H1 (cell line): ENCODE results near the gene ITPK1. TPM values are rescaled to one million over a fixed set of nuclear protein-coding genes. Genes with fewer than 3 reads are reported as not detected.

Source experiments
- CTCF ChIA-PET: fragments of 300-600 bp; sonication (Branson Sonifier 250); formaldehyde crosslinking; loops from one replicate; lab custom pipeline; 2021; ENCODE audit not compliant: partially characterized antibody; lab: Charles Lee
- POLR2A ChIA-PET: fragments of 300-600 bp; sonication (Branson Sonifier 250); formaldehyde crosslinking; loops from one replicate; lab custom pipeline; 2021; ENCODE audit warnings: inconsistent platforms; ENCODE audit not compliant: partially characterized antibody; lab: Charles Lee
- DNase-seq, 2 experiments: peaks; one replicate each; pipeline versions ENCODE4 v3.0.0 to v3.0.0-alpha.2; 2010 to 2022; ENCODE audit warnings: low spot score in 2 of 2, low read depth in 1 of 2, mixed read lengths in 1 of 2
- FAIRE-seq: peaks from 2 replicates; lab custom pipeline; 2011; peaks lifted over from hg19 to GRCh38; lab: Jason Lieb, UNC
- H2AFZ ChIP-seq: 2 replicates; pipeline ENCODE4 v1.8.1; 2012; ENCODE audit warnings: low read length, inconsistent platforms
- H2AK5ac ChIP-seq: 2 replicates; pipeline ENCODE4 v1.6.1; 2013; ENCODE audit warnings: low read depth, low read length
- H2BK120ac ChIP-seq: replicated peaks from 2 replicates; pipeline ENCODE3; 2013; ENCODE audit warnings: low read depth, low read length, inconsistent platforms
- H2BK12ac ChIP-seq: 2 replicates; pipeline ENCODE4 v1.6.1; 2013; ENCODE audit warnings: low read depth, low read length
- H2BK15ac ChIP-seq: 2 replicates; pipeline ENCODE4 v1.6.1; 2013; ENCODE audit warnings: low read length
- H2BK20ac ChIP-seq: 2 replicates; pipeline ENCODE4 v1.6.1; 2013; ENCODE audit warnings: low read length
- H2BK5ac ChIP-seq: 2 replicates; pipeline ENCODE4 v1.6.1; 2013; ENCODE audit warnings: low read depth, low read length
- H3K14ac ChIP-seq: 2 replicates; pipeline ENCODE4 v1.6.1; 2013; ENCODE audit warnings: inconsistent platforms; ENCODE audit not compliant: insufficient read length
- H3K18ac ChIP-seq: 2 replicates; pipeline ENCODE4 v1.6.1; 2013; ENCODE audit warnings: low read length; ENCODE audit errors: extremely low read depth
- H3K23ac ChIP-seq: 2 replicates; pipeline ENCODE4 v1.6.1; 2013; ENCODE audit warnings: inconsistent platforms; ENCODE audit not compliant: insufficient read length
- H3K23me2 ChIP-seq: 2 replicates; pipeline ENCODE4 v1.6.1; 2013; ENCODE audit warnings: low read depth, low read length
- H3K27ac ChIP-seq: 2 replicates; pipeline ENCODE4 v1.6.1; 2011; ENCODE audit warnings: low read depth, low read length, inconsistent platforms
- H3K27me3 ChIP-seq, 4 experiments: replicated peaks in 1 of 4; 1 replicate in 1 of 4; 2 replicates in 3 of 4; pipeline versions ENCODE4 v1.6.1 to v1.8.1; 2011 to 2013; ENCODE audit warnings: low read length in 3 of 4, mild to moderate bottlenecking in 3 of 4, inconsistent platforms in 2 of 4, mixed read lengths in 2 of 4, moderate library complexity in 1 of 4; ENCODE audit not compliant: control insufficient read depth in 3 of 4, insufficient read depth in 3 of 4; ENCODE audit errors: extremely low read depth in 1 of 4
- H3K36me3 ChIP-seq, 4 experiments: 2 replicates each; pipeline versions ENCODE4 v1.6.1 to v1.8.1; 2011 to 2013; ENCODE audit warnings: mild to moderate bottlenecking in 4 of 4, low read length in 3 of 4, moderate library complexity in 2 of 4, control low read depth in 1 of 4, inconsistent platforms in 1 of 4; ENCODE audit not compliant: insufficient read depth in 4 of 4, control insufficient read depth in 2 of 4
- H3K4ac ChIP-seq: replicated peaks from 2 replicates; pipeline ENCODE3; 2013; ENCODE audit warnings: low read length, low read depth, mixed read lengths, inconsistent platforms; ENCODE audit not compliant: insufficient read length
- H3K4me1 ChIP-seq, 4 experiments: replicated peaks in 1 of 4; 1 replicate in 1 of 4; 2 replicates in 3 of 4; pipeline versions ENCODE4 v1.6.1 to v1.8.1; 2011 to 2013; ENCODE audit warnings: low read length in 3 of 4, inconsistent platforms in 2 of 4, mixed read lengths in 1 of 4; ENCODE audit not compliant: insufficient read depth in 4 of 4, control insufficient read depth in 3 of 4
- H3K4me2 ChIP-seq, 2 experiments: 2 replicates each; pipeline versions ENCODE4 v1.6.1 to v1.8.1; 2011 to 2013; ENCODE audit warnings: low read depth in 2 of 2, low read length in 2 of 2, control low read depth in 1 of 2, inconsistent platforms in 1 of 2, mild to moderate bottlenecking in 1 of 2; ENCODE audit not compliant: insufficient read depth in 1 of 2
- H3K4me3 ChIP-seq, 4 experiments: fragments of 200-600, 300-600 bp in 1 of 4; sonication (generic), shearing (Covaris generic), sonication (Bioruptor Twin) in 1 of 4; 2 replicates each; pipeline versions ENCODE4 v1.5.1 to v1.8.1; 2011 to 2016; ENCODE audit warnings: low read length in 4 of 4, low read depth in 3 of 4, control low read depth in 2 of 4, inconsistent platforms in 2 of 4, mild to moderate bottlenecking in 2 of 4, mixed read lengths in 1 of 4, moderate library complexity in 1 of 4; ENCODE audit not compliant: insufficient read depth in 2 of 4; ENCODE audit errors: extremely low read depth in 1 of 4
- H3K56ac ChIP-seq: replicated peaks from 2 replicates; pipeline ENCODE3; 2013; ENCODE audit warnings: low read depth, mild to moderate bottlenecking, mixed read lengths, low read length, inconsistent platforms; ENCODE audit not compliant: insufficient read length
- H3K79me1 ChIP-seq: 2 replicates; pipeline ENCODE4 v1.6.1; 2013; ENCODE audit warnings: low read depth, low read length, control low read depth
- H3K79me2 ChIP-seq, 2 experiments: 2 replicates each; pipeline versions ENCODE4 v1.6.1 to v1.8.1; 2012 to 2013; ENCODE audit warnings: low read length in 2 of 2, mild to moderate bottlenecking in 2 of 2, inconsistent platforms in 1 of 2; ENCODE audit not compliant: insufficient read depth in 2 of 2, control insufficient read depth in 1 of 2
- H3K9ac ChIP-seq, 4 experiments: replicated peaks in 1 of 4; 1 replicate in 1 of 4; 2 replicates in 3 of 4; pipeline versions ENCODE4 v1.6.1 to v1.8.1; 2011 to 2013; ENCODE audit warnings: low read depth in 3 of 4, low read length in 3 of 4, control low read depth in 2 of 4, mild to moderate bottlenecking in 2 of 4, moderate library complexity in 2 of 4, inconsistent platforms in 1 of 4; ENCODE audit errors: extremely low read depth in 1 of 4
- H3K9me3 ChIP-seq, 2 experiments: 2 replicates each; pipeline versions ENCODE4 v1.6.1 to v1.8.1; 2012 to 2013; ENCODE audit warnings: mild to moderate bottlenecking in 2 of 2, moderate library complexity in 2 of 2, control low read depth in 1 of 2, inconsistent platforms in 1 of 2, low read depth in 1 of 2, low read length in 1 of 2, mixed read lengths in 1 of 2; ENCODE audit not compliant: insufficient read depth in 2 of 2
- H4K20me1 ChIP-seq, 2 experiments: replicated peaks in 1 of 2; 2 replicates each; pipeline versions ENCODE3 to v1.8.1; 2011 to 2013; ENCODE audit warnings: inconsistent platforms in 2 of 2, low read length in 2 of 2, mild to moderate bottlenecking in 1 of 2; ENCODE audit not compliant: insufficient read depth in 2 of 2, control insufficient read depth in 1 of 2
- H4K5ac ChIP-seq: 2 replicates; pipeline ENCODE4 v1.6.1; 2013; ENCODE audit warnings: low read length, low read depth, mixed read lengths, inconsistent platforms; ENCODE audit not compliant: insufficient read length
- H4K8ac ChIP-seq: 2 replicates; pipeline ENCODE4 v1.8.0; 2013; ENCODE audit warnings: mild to moderate bottlenecking, moderate library complexity, low read length, inconsistent platforms; ENCODE audit not compliant: insufficient read depth; ENCODE audit errors: extremely low read depth
- H4K91ac ChIP-seq: replicated peaks from 2 replicates; pipeline ENCODE3; 2013; ENCODE audit warnings: low read length, mixed read lengths, inconsistent platforms; ENCODE audit not compliant: insufficient read length
- E2F6 ChIP-seq: IDR thresholded peaks from 2 replicates; pipeline ENCODE4 v1.6.1; 2012; ENCODE audit warnings: inconsistent platforms
- EP300 ChIP-seq, 2 experiments: IDR thresholded peaks; 1 replicate in 1 of 2; 2 replicates in 1 of 2; pipeline ENCODE4 v1.6.1; 2011 to 2012; ENCODE audit warnings: low read depth in 2 of 2, low read length in 2 of 2, mild to moderate bottlenecking in 2 of 2, borderline replicate concordance in 1 of 2, inconsistent platforms in 1 of 2, moderate library complexity in 1 of 2
- JUN ChIP-seq: IDR thresholded peaks from 2 replicates; pipeline ENCODE4 v1.6.1; 2011; ENCODE audit warnings: low read depth, mild to moderate bottlenecking, improper control_type of control experiment, low read length
- KDM4A ChIP-seq: IDR thresholded peaks from one replicate; pipeline ENCODE4 v1.7.1; 2012; ENCODE audit warnings: low read depth, mild to moderate bottlenecking, moderate library complexity, low read length, inconsistent platforms; ENCODE audit not compliant: severe bottlenecking
- MAFK ChIP-seq: IDR thresholded peaks from 2 replicates; pipeline ENCODE4 v1.6.1; 2012; ENCODE audit warnings: low read depth, mild to moderate bottlenecking, improper control_type of control experiment, low read length
- POLR2AphosphoS5 ChIP-seq: IDR thresholded peaks from 2 replicates; pipeline ENCODE4 v1.6.1; 2011; ENCODE audit warnings: low read depth, low read length
- RNF2 ChIP-seq: fragments of 200-900, 300-1000 bp; sonication (generic); IDR thresholded peaks from 2 replicates; pipeline ENCODE4 v1.7.1; 2016; ENCODE audit warnings: borderline replicate concordance, low read depth, mild to moderate bottlenecking, antibody characterized with exemption, low read length; ENCODE audit not compliant: poor library complexity, severe bottlenecking; ENCODE audit errors: missing control alignments
- RXRA ChIP-seq: IDR thresholded peaks from 2 replicates; pipeline ENCODE4 v1.6.1; 2011; ENCODE audit warnings: low read depth, mild to moderate bottlenecking, low read length, moderate library complexity; ENCODE audit not compliant: insufficient read depth
- SIRT6 ChIP-seq: IDR thresholded peaks from one replicate; pipeline ENCODE4 v1.7.1; 2012; ENCODE audit warnings: low read length, inconsistent platforms
- SIX5 ChIP-seq: IDR thresholded peaks from 2 replicates; pipeline ENCODE4 v1.6.1; 2011; ENCODE audit warnings: mild to moderate bottlenecking, low read depth, low read length
- SP1 ChIP-seq: IDR thresholded peaks from 2 replicates; pipeline ENCODE4 v1.6.1; 2011; ENCODE audit warnings: low read depth, low read length
- SP4 ChIP-seq: IDR thresholded peaks from 2 replicates; pipeline ENCODE4 v1.6.1; 2012; ENCODE audit warnings: low read length, inconsistent platforms
- TCF12 ChIP-seq: IDR thresholded peaks from 2 replicates; pipeline ENCODE4 v1.6.1; 2011; ENCODE audit warnings: low read depth, mild to moderate bottlenecking, low read length
- WGBS, 2 experiments: shearing (Covaris generic) in 1 of 2; methylation state at CpG; one replicate each; pipeline versions ENCODE4 v1.1.6 to v1.1.7; 2013 to 2015; ENCODE audit warnings: low lambda C conversion rate in 2 of 2, mixed read lengths in 2 of 2, inconsistent platforms in 1 of 2, low coverage in 1 of 2, missing lambda C conversion rate in 1 of 2; ENCODE audit not compliant: insufficient replicate concordance in 2 of 2, insufficient coverage in 1 of 2, insufficient read length in 1 of 2; ENCODE audit errors: extremely low coverage in 1 of 2, missing lambda C conversion rate in 1 of 2; 5-methylcytosine and 5-hydroxymethylcytosine counted together
- polyA plus RNA-seq, 7 experiments: library from polyadenylated mRNA; depleted of rRNA in 3 of 7; stranded (reverse) in 5 of 7; unstranded in 2 of 7; fragments of >200 nt in 5 of 7; fragments of 200-250 nt in 2 of 7; gene quantifications; 1 replicate in 5 of 7; 2 replicates in 1 of 7; 4 replicates in 1 of 7; pipeline versions ENCODE4 v1.2.1 to v1.2.3, GENCODE V29; 2011 to 2013; ENCODE audit warnings: missing spikeins in 2 of 7, mixed read lengths in 2 of 7
- total RNA-seq: library from RNA; stranded (reverse); fragmentation: NEBNext Ultra II Directional; extraction: Animal tissue kit (Norgen Biotek cat#: 25700); gene quantifications from 2 replicates; pipeline ENCODE4 v1.2.1, GENCODE V29; 2021

The ITPK1 gene
- total and polyA plus RNA-seq, 2 of the 8 experiments (the other 6 are each of a cell fraction or from before 2014, with no cell fraction given), result 108 to 143 TPM

DNA sequence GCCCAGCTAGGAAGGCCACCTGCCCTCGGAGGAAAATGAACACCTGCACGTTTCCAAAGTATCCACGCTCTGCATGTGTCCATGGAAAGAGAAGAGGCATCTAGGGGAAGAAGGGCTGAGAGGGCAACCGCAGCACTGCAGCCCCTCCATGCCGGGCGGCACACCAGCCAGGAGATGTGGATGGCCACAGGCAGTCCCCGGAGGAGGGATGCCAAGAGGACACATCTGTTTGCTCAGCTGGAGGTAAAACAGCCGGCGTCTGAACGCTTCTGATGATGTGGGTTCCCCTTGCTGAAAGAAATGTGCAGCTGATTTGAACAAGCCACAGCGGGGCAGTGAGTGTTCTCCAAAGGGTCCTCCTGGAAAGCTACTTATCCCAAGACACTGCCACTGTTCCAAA, 158.8 kb downstream of the ITPK1 start:
- Histone ChIP-seq H3K4ac (no peak overlapping the region), H3K4me3 (no peak overlapping the region), H4K91ac (no peak overlapping the region), H3K79me1 (no peaks in the 10 kb centered on the region), H3K36me3 (peaks cover 2 to 16% (median 11%) of the 10 kb centered on the region in 4 experiments; a peak in 7 of 8 replicates), H4K8ac (no peak overlapping the region), H2BK20ac (no peak overlapping the region), H4K5ac (no peak overlapping the region), H3K56ac (no peak overlapping the region), H3K9ac (no peak overlapping the region), H3K14ac (no peak overlapping the region), H2BK12ac (no peak overlapping the region), H2AFZ (no peak overlapping the region), H2BK120ac (no peak overlapping the region), H2BK5ac (no peak overlapping the region), H3K23ac (no peak overlapping the region), H3K27me3 (no peaks in the 10 kb centered on the region), H3K9me3 (no peaks in the 10 kb centered on the region), H2AK5ac (no peak overlapping the region), H3K4me2 (no peak overlapping the region), H3K27ac (no peak overlapping the region), H3K23me2 (no peaks in the 10 kb centered on the region), H2BK15ac (no peak overlapping the region), H4K20me1 (peaks cover 5 to 7% of the 10 kb centered on the region in 2 experiments), H3K79me2 (no peaks in the 10 kb centered on the region), H3K18ac (no peak overlapping the region), H3K4me1 (peaks cover 0 to 3% (median 0%) of the 10 kb centered on the region in 4 experiments; a peak in 1 of 7 replicates)
- WGBS, 2 experiments, result 95% methylated on average over 11 of the region's 11 CpGs; no CpG with 5 or more reads in 1 of the 2 experiments
- DNase-seq, result no peak
- FAIRE-seq, result no peak
- TF ChIP-seq RXRA, result no peak
- TF ChIP-seq EP300 (IDR thresholded peaks at IDR 0.05; ENCODE audit: borderline replicate concordance in 1 of 2, low read depth in 2 of 2, low read length in 2 of 2), result no peak
- no peak for TF ChIP-seq RNF2
- TF ChIP-seq MAFK, result no peak
- TF ChIP-seq SIX5, result no peak
- TF ChIP-seq E2F6, result no peak
- TF ChIP-seq KDM4A, result no peak
- no peak for TF ChIP-seq SIRT6
- no peak for TF ChIP-seq TCF12
- TF ChIP-seq SP1, result no peak
- no peak for TF ChIP-seq SP4
- TF ChIP-seq JUN, result no peak
- no peak for TF ChIP-seq POLR2AphosphoS5
- ChIA-PET CTCF (interaction anchor here (0.6 to 5.9 kb wide), 5 partner anchors 23 to 220 kb away, joined by 3 to 43 read pairs (median 5); no protein-coding TSS in a partner anchor), POLR2A (interaction anchor here (0.5 kb wide), 1 partner anchor 28 kb away, joined by 3 read pairs; no protein-coding TSS in a partner anchor)
